CD4-positive, alpha-beta T cell treated with Interleukin-15 for 4 hours (primary cell): ENCODE data around the gene HOXA11.

ENCODE experiments used
- DNase-seq: peaks from one replicate; pipeline ENCODE4 v3.0.0-alpha.2; 2020; ENCODE audit warnings: low spot score

The HOXA11 gene

DNA sequence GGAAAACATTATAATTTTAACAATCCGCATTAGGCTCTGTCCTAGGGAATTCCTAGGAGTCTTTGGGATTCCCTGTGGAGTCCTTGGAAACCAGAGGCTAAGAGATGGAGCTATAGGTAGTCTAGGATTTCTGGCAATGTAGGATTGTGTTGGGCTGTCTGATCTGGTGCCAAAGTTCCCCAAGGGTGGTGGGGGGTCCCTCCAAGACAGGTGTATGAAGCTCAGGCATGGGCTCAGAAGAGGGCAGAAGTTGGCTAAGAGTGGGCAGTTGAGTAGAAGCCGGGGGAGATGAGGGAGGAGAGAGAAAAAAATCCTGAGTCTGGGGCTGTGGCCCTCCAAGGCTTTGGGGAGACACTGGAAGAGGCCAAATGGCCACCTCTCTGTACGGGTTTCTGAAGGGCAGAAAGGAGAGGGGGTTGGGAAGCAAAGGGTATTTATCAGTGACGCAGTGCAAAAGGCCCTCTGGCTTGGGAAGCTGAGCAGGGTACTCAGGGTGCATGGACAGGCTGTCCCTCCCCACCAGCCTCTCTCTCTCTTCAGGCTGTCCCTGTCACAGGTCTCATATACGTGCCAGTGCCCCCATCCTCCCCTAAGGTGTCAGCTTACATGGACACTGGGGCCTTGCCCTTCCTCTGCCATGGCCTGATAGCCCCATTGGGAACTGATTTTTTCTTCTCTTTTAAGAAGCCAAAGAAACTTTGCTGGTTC lies 38.4 kb downstream of the HOXA11 start:
- DNase-seq = no peak

DNA sequence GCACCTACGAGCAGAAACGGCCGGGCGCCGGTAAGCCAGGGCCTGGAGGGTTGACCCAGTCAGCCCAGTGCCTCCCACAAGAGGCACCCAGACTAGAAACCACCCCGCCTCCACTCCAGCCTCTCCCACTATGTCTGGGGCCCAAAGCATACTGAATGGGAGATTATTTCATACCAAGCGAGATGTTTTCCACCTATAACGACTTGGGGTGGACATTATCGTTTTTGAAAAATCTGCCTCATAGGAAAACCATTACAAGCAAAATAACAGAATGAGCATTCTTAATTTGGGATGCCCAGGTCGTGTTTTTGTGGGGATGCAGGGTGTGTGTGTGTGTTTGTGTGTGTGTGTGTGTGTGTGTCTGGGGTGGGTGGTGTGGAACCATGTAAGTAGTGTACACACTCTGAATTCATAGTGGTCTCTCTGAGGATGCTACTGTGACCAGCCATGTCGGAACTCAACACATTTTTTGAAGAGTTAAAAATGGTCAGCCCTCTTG lies 39.1 kb downstream of the HOXA11 start:
- no peak for DNase-seq

DNA sequence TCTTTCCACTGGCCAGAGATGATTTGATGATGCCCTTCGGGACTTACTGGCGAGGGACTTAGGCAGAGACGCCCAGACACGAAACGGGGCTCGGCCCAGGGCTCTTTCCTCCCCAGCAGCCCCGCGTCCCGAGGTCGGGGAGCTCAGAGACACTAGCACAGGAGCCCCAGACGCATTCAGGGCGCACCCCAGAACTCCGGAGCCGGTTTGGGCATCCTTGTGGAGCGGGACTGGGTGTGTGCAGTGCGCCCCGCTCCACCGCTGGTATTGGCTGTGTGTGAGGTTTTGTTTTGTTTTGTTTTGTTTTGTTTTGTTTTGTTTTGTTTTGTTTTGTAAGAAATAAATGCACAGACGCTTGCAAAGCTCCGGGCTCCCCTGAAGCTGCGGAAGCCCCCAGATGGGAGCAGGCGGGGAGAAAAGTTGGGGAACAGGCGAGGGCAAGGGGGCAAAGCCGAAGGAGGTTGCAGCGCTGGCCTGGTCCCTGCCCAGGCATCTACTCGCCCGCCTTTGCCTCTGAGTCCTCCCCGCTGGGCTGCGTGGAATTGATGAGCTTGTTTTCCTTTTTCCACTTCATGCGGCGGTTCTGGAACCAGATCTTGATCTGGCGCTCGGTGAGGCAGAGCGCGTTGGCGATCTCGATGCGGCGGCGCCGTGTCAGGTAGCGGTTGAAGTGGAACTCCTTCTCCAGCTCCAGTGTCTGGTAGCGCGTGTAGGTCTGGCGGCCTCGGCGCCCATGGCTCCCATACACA lies 39.7 kb downstream of the HOXA11 start:
- no peak for DNase-seq

- no peak for DNase-seq
Observed at GRCh38 chr7:27144781-27145164, 40.3 kb downstream of the HOXA11 start.

GRCh38 chr7:27143950-27144780 lies 40.9 kb downstream of the HOXA11 start:
- DNase-seq = no peak

DNA sequence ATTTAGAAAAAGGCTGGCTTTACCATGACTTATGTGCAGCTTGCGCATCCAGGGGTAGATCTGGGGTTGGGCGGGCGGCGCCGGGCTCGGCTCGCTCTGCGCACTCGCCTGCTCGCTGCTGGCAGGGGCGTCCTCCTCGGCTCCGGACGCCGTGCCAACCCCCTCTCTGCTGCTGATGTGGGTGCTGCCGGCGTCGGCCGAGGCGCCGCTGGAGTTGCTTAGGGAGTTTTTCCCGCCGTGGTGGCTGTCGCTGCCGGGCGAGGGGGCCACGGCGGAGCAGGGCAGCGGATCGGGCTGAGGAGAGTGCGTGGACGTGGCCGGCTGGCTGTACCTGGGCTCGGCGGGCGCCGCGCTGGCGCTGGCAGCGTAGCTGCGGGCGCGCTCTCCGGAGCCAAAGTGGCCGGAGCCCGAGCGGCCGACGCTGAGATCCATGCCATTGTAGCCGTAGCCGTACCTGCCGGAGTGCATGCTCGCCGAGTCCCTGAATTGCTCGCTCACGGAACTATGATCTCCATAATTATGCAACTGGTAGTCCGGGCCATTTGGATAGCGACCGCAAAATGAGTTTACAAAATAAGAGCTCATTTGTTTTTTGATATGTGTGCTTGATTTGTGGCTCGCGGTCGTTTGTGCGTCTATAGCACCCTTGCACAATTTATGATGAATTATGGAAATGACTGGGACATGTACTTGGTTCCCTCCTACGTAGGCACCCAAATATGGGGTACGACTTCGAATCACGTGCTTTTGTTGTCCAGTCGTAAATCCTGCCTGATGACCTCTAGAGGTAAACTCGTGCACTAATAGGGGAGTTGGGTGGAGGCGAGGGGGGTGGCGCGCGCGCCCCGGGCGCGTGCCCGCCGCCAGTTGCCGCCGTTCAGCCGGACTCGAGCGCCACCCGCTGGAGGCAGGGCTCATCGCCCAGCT lies 41.7 kb downstream of the HOXA11 start, which contains the start of gene HOXA5:
HOXA5 (minus strand) TSS at position 659 of the 927 bp plus-strand sequence; CDS start at position 585, 74 bp downstream.
- no peak for DNase-seq

DNA sequence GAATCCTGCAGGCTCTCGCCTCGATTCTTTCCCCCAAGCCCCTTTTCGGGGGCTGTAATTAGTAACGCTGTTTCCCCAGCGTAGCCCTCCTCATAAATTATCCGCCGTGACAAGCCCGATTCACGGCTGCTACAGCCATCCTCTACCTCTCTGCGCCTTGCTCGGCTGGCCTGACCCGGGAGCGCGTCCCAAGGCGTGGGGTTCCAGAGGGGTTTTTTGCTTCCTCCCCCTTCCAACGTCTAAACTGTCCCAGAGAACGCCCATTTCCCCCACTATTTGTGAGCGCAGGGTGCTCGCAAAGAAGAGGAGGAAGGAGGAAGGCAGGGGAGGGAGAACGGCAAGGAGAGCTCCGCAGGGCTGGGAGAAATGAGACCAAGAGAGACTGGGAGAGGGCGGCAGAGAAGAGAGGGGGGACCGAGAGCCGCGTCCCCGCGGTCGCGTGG lies 42.4 kb downstream of the HOXA11 start:
- no peak for DNase-seq

DNA sequence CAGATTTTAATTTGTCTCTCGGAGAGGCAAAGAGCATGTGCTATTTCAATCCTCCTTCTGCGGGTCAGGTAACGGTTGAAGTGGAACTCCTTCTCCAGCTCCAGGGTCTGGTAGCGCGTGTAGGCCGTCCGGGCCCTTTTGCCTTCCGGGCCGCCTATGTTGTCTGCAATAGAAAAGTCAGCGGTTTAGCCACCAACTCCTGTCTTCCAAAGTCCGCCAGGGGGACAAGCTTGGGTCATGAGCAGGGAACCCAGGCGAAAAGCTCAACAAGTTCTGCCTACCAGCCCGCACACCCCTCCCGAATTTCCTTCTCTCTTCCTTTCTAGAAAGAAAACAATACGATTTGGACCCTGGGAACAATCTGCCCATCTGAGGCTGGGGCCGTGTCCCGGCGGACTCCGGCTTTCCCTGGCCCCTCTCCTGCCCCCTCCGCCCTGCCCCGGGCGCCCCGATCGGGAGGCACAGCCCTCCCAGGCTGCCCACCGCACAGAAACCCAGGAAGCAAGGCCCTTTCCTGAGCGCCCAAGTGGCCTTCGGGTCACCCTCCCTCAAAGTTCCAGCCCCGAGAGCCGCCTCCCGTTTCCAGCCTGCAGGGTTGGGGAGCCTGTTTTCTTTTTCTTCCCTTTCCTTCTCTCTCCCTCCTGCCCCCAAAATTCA lies 43.0 kb downstream of the HOXA11 start:
- DNase-seq = no peak

GRCh38 chr7:27141137-27141922 lies 43.7 kb downstream of the HOXA11 start:
- DNase-seq = no peak

DNA sequence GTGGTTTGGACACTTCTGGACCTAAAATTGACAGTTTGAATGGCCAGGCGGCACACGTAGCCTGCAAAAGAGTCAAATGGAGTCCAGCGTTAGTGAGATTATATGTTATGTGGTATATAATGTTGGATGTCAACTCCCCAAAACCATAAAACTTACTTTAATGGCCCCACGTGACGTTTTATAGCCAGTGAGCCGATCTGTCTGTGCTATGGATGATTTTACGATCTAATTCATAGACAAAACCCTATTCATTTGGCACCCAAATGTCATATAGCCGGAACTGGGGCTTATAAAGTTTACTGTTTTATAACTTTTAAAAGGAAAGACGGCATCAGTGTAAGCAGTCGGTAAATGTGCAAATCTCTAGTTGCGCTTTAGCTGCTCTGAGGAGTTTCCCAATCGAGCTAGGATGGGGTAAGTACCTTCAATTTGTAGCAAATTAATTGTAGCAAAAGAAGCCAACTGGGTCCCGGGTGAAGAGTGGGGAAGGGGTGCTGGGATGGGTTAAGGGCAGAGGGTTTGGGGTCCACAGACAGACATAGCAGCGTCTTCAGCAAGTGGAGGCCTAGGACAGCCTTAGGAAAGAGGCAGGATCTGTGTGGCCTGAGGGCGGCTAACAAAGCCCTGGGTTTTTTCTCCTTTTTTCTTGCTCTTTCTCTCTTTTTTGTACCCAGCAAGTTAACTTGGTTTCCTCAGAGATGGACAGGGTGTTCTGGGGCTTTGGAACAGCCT lies 44.7 kb downstream of the HOXA11 start:
- no peak for DNase-seq

DNA sequence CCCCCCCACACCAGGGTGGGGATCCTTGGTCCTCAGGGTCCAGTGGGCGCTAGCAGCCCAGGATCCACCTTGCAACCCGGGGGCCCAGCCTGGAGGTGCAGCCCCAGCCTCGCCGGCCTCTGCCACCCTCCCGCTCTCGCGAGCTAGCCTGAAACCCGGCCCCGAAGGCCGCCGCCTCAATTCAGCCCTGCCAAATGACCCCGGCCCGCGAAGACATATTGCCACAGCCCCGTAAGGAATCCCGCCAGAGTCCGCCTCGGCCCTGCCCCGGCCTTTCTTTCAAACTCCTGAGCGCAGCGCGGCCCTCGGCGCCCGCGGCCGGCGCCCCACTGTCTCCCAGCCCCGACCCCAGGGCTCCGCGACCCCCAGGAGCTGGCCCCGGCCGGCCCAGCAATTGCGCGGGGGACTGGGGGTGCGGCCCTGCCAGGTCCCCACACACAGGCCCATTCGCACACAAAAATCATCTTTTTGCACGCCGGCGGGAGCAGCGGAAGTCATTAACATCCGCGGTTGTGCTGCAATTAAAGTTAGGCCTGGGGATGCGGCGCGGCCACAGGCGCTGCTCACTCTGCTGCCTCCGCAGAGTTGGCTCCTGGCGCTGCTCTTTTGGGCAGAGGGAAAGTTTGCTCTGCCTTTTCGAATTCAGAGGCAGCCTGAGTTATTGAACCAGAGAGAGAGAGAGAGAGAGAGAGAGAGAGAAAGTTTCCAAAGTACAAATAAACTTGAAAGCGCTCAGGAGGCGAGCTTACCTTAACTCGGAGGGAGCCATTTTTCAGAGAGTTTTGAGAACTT lies 45.5 kb downstream of the HOXA11 start:
- no peak for DNase-seq

DNA sequence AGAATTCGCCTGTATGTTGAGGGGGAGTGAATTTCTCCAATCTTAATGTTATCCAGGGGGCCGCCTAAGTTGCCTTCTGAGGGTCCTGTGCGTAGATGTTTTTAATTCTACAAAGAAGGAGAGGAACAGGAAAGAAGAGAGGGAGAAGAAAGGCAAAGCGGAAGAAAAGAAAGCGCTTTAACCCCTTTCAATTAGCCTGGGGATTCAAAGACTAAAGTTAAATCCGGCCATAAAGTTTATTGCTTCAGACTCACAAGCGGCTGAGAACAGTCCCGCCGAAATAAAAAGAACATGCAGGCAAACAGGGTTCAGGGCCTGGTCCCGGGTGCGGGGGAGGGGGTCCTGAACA lies 46.1 kb downstream of the HOXA11 start:
- no peak for DNase-seq

DNA sequence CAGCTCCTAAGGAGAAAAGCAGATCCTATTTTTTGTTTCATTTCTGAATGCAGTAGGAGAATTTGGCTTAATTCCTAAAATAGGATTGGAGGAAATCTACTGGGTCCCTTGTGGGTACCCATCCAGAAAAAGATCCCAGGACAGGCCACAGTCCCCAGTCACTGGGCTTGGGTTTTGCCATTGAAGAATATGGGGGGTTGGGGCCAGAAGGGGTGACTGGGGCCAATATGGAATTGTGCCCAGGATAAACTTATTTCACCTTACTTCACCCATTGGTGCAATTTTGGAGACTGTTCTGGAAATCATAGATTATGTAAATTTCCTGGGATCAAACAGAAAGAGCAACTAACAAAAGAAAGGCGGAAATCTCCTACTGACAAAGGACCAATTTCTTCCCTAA lies 46.6 kb downstream of the HOXA11 start:
- no peak for DNase-seq

DNA sequence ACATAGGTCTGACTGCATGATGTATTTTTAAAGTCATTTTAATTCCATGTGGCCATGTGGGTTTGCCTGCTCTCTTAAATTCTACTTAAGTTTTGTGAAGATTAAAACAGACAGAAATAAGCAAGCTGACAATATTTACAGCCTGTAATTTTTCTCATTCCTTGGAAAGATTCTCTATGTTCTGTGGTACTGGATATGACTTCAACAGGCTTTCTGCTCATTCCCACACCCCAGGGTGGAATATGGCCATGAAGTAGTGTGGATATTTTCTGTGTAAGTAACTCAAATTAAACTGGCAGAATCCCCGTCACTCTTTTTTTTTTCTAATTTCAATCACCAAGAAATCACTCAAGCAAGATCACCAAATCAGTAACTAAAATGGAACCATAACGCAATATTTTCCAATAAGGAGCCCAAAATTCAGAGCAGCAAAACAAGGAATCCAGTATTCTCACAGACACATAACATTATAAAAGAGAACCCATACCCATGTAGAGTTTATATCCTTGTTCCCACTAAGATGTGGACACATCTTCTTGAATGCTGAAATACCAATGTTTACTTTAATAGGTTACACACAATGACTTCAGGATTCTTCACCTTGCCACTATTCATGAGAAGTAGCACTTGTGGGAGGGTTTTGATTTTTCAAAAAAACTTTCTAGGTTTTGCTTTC lies 47.3 kb downstream of the HOXA11 start:
- DNase-seq = no peak

DNA sequence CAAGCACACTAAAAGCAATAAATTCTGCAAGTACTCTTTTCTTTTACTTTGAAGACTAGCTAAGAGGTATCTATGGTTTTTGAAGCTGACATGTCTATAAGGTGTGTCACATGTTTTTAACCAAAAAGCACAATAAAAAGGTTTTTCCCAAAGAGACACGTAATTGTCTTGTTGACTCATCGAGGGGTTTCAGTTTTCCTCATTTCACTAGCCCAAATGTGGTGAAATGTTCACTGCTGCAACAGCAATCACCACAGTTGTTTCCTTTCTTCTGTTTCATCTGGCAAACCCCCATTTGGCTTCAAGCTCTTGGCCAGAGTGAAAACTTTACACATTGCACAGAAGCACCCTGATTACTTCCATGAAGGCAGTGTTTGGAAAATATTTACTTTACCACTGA lies 50.6 kb downstream of the HOXA11 start:
- DNase-seq = no peak

- no peak for DNase-seq
Observed at GRCh38 chr7:27133409-27134231, 51.4 kb downstream of the HOXA11 start.

GRCh38 chr7:27132978-27133377 lies 52.1 kb downstream of the HOXA11 start:
- DNase-seq = no peak
